ENCODE results near the gene PPP1R26. TPM values are rescaled to one million over a fixed set of nuclear protein-coding genes. Genes with fewer than 3 reads are reported as not detected.
"Not testable (repeated sequence)": the region's sequence is repeated elsewhere in the genome, so short reads cannot be mapped to it uniquely, and the experiment has no call there.

Gene PPP1R26, protein sequence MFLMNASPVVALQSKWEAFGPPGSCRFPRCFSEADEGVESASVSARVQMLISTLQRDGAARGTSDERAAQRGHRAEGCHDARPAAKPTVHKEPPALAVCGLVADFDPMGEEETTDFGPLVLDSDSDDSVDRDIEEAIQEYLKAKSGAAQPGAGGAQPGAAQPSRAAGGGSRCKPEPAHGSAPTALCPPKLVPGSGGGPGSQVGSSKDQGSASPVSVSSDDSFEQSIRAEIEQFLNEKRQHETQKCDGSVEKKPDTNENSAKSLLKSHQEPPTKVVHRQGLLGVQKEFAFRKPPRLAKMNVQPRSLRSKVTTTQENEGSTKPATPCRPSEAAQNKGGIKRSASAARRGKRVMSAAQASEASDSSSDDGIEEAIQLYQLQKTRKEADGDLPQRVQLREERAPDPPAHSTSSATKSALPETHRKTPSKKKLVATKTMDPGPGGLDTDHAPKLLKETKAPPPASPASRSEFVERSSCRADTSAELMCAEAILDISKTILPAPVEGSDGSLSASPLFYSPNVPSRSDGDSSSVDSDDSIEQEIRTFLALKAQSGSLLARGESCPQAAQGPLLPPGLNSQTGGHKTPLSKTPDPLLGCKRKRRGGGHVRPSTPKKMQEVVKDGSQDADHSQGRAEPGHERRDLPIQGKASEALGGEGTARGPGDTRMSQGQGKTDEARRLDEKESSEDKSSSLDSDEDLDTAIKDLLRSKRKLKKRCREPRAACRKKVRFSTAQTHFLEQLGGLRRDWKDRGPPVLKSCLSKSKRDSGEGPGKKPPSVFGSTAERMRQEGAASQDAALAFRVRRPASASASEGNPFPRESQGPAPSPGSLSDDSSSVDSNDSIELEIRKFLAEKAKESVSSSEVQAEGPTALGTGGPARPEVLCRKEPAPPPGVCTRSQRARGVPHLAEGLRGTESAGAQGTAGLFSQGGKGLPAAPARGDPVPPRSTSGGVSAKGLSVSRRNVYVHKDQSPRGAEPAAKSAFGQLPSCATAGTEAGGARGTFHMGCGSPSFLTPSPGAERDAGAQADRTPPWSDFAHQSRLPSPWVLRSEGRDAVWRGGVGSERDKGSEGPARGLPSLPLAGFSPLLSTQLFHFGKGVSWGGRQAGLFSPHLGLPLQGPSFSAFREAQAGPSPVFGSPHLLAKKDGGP (N-terminal part only)
- total RNA-seq, result 1 to 10 TPM; 3.5 to 4.9 TPM

DNA sequence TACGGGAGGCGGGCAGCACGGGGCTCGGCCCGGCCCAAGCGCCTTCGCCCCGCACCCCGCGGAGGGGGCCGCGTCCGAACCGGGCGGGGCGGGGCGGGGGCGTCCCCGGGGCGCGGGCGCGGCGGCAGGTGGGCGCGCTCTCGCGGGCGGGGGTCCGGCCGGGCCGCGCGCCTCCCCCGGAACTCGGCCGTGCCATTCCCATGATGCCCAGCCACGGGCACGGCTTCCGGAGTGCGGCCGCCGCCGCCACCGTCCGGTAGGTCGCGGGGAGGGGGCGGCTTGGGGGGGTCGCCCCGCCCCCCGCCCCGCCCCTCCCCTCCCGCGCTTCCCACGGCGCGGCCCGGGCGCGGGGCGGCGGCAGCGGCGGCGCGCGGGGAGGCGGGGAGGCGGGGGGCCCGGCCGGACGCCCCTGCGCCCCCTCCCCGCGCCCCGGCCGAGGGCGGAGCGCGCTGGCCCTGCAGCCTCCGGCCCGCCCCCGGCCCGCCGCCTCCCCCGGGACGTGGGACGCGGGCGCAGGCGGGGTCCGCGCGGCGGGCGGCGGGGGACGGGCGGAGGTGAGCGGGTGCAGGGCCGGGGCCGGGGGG, at the start of gene PPP1R26:
TSS of gene PPP1R26 (plus strand) at position 314 of the 584 bp plus-strand sequence. CDS start 4,729 bp downstream, outside the sequence.
- no peak for DNase-seq
- ChIA-PET CTCF (no interaction called here), POLR2A (interaction anchor here (1.3 to 1.5 kb wide), 2 partner anchors 11 to 26 kb away, joined by 6 to 7 read pairs; no protein-coding TSS in a partner anchor)
- intact Hi-C loops (cut with micrococcal nuclease), result loop anchor here (5.0 kb wide), 1 partner anchor 42 kb away; no protein-coding TSS in a partner anchor
- Mint-ChIP-seq H3K27me3 (peaks cover 41% of the 10 kb centered on the region), H3K27ac (no peak within 1 kb of the TSS), H3K36me3 (peaks cover 1% of the 10 kb centered on the region), H3K9me3 (no peaks in the 10 kb centered on the region), H3K4me1 (ENCODE audit: low read depth) (peaks cover 9% of the 10 kb centered on the region), H3K4me3 (peak within 1 kb of the TSS; percentile 79)

DNA sequence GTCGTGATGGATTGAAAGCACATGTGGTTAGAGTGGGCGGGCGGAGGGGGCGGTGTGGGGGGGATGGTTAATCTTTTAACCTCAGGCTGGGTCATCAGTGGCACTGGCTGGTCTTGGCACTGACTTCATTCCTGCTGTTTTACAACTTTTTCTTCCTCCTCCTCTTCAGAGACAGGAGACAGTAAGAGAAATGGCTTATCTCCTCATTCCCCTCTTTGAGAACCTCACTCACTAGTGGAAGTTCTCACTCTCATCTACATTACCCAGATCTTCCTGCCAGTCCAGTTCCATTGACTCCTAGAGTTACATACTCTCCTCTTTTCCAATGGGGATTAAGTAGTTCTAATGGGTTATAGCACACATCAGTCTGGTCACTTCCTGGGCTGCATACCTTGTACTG, 42.3 kb upstream of the PPP1R26 start:
- no peaks in the 10 kb centered on the region for H3K4me1 Mint-ChIP-seq (ENCODE audit: low read depth)
- intact Hi-C loops (cut with micrococcal nuclease), result loop anchor here (5.0 kb wide), 1 partner anchor 40 kb away; the partner anchor contains the start of gene PPP1R26
- H3K27me3 Mint-ChIP-seq, result peaks cover 13% of the 10 kb centered on the region
- H3K9me3 Mint-ChIP-seq, result peaks cover 15% of the 10 kb centered on the region
- POLR2A ChIA-PET, result no interaction called here
- no peak for DNase-seq
- CTCF ChIA-PET, result no interaction called here
- H3K36me3 Mint-ChIP-seq, result no peaks in the 10 kb centered on the region
- no peak overlapping the region for H3K27ac Mint-ChIP-seq
- H3K4me3 Mint-ChIP-seq, result no peak overlapping the region

DNA sequence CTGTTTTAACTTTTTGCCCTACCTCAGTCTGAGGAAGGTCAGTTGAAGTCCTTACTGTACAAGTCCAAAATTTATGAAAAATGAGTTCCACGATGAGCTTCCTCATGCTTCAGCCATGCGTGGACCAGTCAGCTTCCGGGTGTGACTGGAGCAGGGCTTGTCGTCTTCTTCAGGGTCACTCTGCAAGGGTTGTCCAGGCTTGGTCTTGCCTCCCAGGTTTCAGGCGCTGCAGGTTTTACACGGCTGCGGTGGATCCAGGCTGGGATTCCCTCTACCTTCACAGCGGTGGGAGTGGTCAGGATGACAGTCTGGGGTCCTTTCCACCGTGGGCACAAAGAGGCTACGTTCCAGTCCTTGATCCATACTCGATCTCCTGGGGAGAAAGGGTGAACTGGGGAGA, 41.9 kb upstream of the PPP1R26 start:
- intact Hi-C loops (cut with micrococcal nuclease), result loop anchor here (5.0 kb wide), 1 partner anchor 40 kb away; the partner anchor contains the start of gene PPP1R26
- CTCF ChIA-PET; H3K4me3 Mint-ChIP-seq; H3K36me3 Mint-ChIP-seq; H3K27ac Mint-ChIP-seq; POLR2A ChIA-PET; H3K4me1 Mint-ChIP-seq (ENCODE audit: low read depth); DNase-seq: not testable (repeated sequence)
- peaks cover 17% of the 10 kb centered on the region for H3K27me3 Mint-ChIP-seq
- peaks cover 15% of the 10 kb centered on the region for H3K9me3 Mint-ChIP-seq

DNA sequence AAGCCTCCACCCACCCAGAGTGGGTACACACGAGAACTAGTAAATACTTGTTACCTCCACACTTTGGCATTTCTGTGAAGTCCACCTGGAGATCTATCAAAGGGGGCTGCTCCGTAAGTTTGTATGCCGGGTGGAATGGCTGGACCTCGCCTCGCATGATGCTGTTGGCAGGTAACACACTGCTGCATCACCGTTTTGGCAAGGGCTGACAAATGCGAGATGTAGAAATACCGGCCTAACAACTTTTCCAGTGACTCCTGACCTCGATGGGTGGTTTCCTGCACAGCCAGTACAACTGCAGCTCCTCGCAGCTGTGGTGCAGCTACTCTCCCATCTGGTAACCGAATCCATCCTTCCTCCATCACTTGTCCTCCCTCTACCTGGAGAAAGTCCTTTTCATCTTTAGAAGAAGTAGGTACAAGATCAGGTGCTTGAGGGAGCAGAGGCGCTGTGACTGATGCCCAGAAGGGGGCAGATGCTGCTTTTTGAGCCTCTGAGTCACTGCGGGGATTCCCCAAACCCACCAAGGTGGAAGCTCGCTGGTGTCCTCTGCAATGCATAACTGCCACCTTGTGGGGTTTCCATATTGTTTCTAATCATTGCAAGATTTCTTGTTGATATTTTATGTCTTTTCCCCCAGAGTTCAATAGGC, 40.9 kb upstream of the PPP1R26 start:
- CTCF ChIA-PET, result interaction anchor here (0.6 to 1.1 kb wide), 3 partner anchors 30 to 989 kb away, joined by 3 read pairs; no protein-coding TSS in a partner anchor
- H3K4me1 Mint-ChIP-seq (ENCODE audit: low read depth); POLR2A ChIA-PET; H3K4me3 Mint-ChIP-seq; H3K27ac Mint-ChIP-seq; H3K36me3 Mint-ChIP-seq: not testable (repeated sequence)
- Mint-ChIP-seq H3K9me3 (peaks cover 15% of the 10 kb centered on the region), H3K27me3 (peaks cover 18% of the 10 kb centered on the region)
- DNase-seq, result peak; percentile 74
- intact Hi-C loops (cut with micrococcal nuclease), result loop anchor here (5.0 kb wide), 1 partner anchor 39 kb away; the partner anchor contains the start of gene PPP1R26

DNA sequence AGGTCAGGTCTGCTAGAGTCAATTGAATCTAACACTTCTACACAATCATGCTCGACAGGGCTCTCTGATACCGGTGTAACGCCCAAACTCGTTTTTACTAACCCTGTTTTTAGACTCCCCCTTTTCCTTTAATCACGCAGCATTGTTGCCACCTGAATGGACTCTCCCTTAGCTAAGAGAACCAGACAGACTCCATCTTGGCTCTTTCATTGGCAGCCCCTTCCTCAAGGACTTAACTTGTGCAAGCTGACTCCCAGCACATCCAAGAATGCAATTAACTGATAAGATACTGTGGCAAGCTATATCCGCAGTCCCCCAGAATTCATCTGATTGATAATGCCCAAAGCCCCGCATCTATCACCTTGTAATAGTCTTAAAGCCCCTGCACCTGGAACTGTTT, 40.1 kb upstream of the PPP1R26 start:
- H3K4me1 Mint-ChIP-seq (ENCODE audit: low read depth); DNase-seq; POLR2A ChIA-PET; H3K36me3 Mint-ChIP-seq; H3K27ac Mint-ChIP-seq; H3K4me3 Mint-ChIP-seq: not testable (repeated sequence)
- CTCF ChIA-PET, result interaction anchor here (1.1 kb wide), 1 partner anchor 457 kb away, joined by 3 read pairs; no protein-coding TSS in a partner anchor
- Mint-ChIP-seq H3K9me3 (peaks cover 15% of the 10 kb centered on the region), H3K27me3 (peaks cover 18% of the 10 kb centered on the region)
- intact Hi-C loops (cut with micrococcal nuclease), result loop anchor here (5.0 kb wide), 1 partner anchor 38 kb away; the partner anchor contains the start of gene PPP1R26

DNA sequence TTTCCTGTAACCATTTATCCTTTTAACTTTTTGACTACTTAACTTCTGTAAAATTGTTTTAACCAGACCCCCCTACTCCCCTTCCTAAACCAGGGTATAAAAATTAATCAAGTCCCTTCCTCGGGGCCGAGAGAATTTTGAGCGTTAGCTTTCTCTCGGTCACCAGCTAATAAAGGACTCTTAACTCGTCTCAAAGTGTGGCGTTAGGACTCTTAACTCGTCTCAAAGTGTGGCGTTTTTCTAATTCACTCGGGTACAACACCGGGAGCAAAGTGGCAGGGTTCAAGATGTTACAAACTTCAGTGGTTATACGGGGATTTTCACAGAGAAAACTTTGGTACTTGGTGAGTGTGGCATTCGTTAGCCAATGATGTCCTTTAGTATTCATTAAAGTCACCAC, 39.7 kb upstream of the PPP1R26 start:
- Mint-ChIP-seq H3K9me3 (peaks cover 15% of the 10 kb centered on the region), H3K4me3 (no peak overlapping the region), H3K27ac (no peak overlapping the region), H3K27me3 (peaks cover 18% of the 10 kb centered on the region), H3K4me1 (ENCODE audit: low read depth) (no peaks in the 10 kb centered on the region), H3K36me3 (no peaks in the 10 kb centered on the region)
- POLR2A ChIA-PET, result no interaction called here
- intact Hi-C loops (cut with micrococcal nuclease), result loop anchor here (5.0 kb wide), 1 partner anchor 37 kb away; the partner anchor contains the start of gene PPP1R26
- CTCF ChIA-PET, result interaction anchor here (0.8 kb wide), 1 partner anchor 26 kb away, joined by 4 read pairs; no protein-coding TSS in a partner anchor
- no peak for DNase-seq

DNA sequence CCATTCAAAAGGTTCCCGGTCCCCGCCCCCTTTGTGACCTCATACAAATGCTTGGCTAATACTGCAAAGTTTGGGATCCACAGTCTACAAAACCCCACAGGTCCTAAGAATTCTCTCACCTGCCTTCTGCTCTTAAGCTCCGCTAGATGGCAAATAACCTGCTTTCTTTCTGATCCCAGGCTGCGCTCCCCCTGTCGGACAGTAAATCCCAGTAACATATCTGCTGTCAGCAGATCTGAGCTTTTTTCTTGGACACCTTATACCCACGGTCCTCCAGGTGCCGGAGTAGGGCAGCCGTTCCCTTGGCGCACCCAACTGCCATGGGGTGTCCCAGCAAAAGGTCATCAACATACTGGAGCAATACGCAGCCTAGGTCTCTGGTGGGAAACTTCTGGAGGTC, 39.0 kb upstream of the PPP1R26 start:
- DNase-seq, result no peak
- H3K4me3 Mint-ChIP-seq, result no peak overlapping the region
- no peaks in the 10 kb centered on the region for H3K4me1 Mint-ChIP-seq (ENCODE audit: low read depth)
- peaks cover 15% of the 10 kb centered on the region for H3K9me3 Mint-ChIP-seq
- H3K27me3 Mint-ChIP-seq, result peaks cover 18% of the 10 kb centered on the region
- ChIA-PET POLR2A (no interaction called here), CTCF (interaction anchor here (0.8 kb wide), 1 partner anchor 26 kb away, joined by 4 read pairs; no protein-coding TSS in a partner anchor)
- H3K27ac Mint-ChIP-seq, result no peak overlapping the region
- H3K36me3 Mint-ChIP-seq, result no peaks in the 10 kb centered on the region
- intact Hi-C loops (cut with micrococcal nuclease), result no loop called here

DNA sequence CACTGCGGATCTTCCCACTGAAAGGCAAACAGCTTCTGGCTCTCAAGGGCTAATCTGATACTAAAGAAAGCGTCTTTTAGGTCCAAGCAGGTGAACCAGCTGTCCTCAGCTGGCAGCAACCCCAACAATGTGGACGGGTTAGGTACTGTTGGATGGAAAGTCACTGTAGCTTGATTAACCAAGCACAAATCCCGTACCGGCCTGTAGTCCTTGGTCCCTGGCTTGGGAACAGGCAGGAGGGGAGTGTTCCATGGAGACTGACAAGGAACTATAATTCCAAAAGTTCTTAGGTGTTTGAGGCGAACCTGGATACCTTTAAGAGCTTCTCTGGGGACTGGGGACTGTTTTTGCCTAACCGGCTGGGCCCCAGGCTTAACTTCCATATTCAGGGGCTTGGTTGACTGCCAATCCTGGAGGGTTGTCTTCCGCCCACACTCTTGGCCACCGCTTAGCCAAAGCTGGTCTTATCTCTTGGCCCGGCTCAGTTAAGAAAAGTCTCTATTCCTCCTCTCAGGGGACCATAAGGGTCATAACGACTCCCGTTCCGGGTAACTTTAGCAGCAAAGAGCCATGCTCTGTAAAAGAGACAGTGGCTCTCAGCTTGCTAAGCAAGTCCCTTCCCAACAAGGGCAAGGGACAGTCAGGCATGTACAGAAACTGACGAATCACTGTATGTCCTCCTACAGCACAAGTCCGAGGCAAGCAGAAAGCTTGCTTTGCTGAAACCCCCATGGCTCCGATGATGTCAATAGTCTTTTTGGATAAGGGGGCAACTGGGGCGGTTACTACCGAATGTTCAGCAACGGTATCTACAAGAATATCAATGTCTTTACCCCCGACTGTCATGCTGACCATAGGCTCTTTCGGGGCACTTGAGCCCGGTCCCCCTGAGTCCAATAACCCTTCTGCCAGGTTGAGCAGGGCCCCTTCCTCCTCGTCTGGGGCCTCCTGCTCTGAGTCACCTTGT, 38.2 kb upstream of the PPP1R26 start:
- CTCF ChIA-PET, result interaction anchor here (1.2 kb wide), 1 partner anchor 7 kb away, joined by 5 read pairs; no protein-coding TSS in a partner anchor
- Mint-ChIP-seq H3K9me3 (peaks cover 13% of the 10 kb centered on the region), H3K27me3 (peaks cover 16% of the 10 kb centered on the region)
- H3K4me1 Mint-ChIP-seq (ENCODE audit: low read depth); H3K36me3 Mint-ChIP-seq; intact Hi-C loops (cut with micrococcal nuclease); DNase-seq; H3K27ac Mint-ChIP-seq; H3K4me3 Mint-ChIP-seq; POLR2A ChIA-PET: not testable (repeated sequence)

DNA sequence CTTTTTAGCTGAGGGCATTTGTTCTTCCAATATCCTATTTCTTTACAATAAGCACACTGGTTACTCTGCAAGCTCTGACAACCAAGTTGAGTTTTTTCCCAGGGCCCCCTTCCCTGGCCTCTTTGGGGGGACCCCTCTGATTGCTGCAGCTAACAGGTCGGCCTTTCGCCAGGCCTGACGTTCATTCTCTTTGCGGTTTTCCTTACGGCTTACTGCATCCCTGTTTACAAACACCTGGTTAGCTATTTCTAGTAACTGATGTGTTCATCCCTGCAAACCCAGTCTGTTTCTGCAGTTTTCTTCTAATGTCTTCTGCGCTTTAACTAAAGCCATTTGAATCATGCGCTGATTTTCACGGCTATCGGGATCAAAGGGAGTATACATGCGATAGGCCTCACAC, 37.5 kb upstream of the PPP1R26 start:
- H3K4me3 Mint-ChIP-seq, result no peak overlapping the region
- no peak overlapping the region for H3K27ac Mint-ChIP-seq
- intact Hi-C loops (cut with micrococcal nuclease), result no loop called here
- H3K4me1 Mint-ChIP-seq (ENCODE audit: low read depth), result peaks cover 3% of the 10 kb centered on the region
- ChIA-PET POLR2A (no interaction called here), CTCF (interaction anchor here (0.9 to 1.2 kb wide), 2 partner anchors 8 to 28 kb away, joined by 3 to 5 read pairs; no protein-coding TSS in a partner anchor)
- peaks cover 16% of the 10 kb centered on the region for H3K27me3 Mint-ChIP-seq
- peaks cover 8% of the 10 kb centered on the region for H3K9me3 Mint-ChIP-seq
- no peaks in the 10 kb centered on the region for H3K36me3 Mint-ChIP-seq
- DNase-seq, result no peak

GRCh38 chr9:135443797-135444425, 35.7 kb upstream of the PPP1R26 start:
- H3K27me3 Mint-ChIP-seq, result peaks cover 10% of the 10 kb centered on the region
- intact Hi-C loops (cut with micrococcal nuclease), result no loop called here
- H3K36me3 Mint-ChIP-seq, result no peaks in the 10 kb centered on the region
- H3K9me3 Mint-ChIP-seq, result no peaks in the 10 kb centered on the region
- ChIA-PET CTCF (no interaction called here), POLR2A (no interaction called here)
- H3K27ac Mint-ChIP-seq, result no peak overlapping the region
- no peak overlapping the region for H3K4me3 Mint-ChIP-seq
- peaks cover 3% of the 10 kb centered on the region for H3K4me1 Mint-ChIP-seq (ENCODE audit: low read depth)
- no peak for DNase-seq
